HG02623 (cell line): Measurements from ENCODE around the gene TM9SF3.

Experiments
- ATAC-seq: cut with Tn5 transposase; IDR thresholded peaks from one replicate; pipeline ENCODE4 v1.9.1; 2021; ENCODE audit warnings: moderate library complexity; ENCODE audit not compliant: unreplicated experiment

Gene TM9SF3

GRCh38 chr10:96473866-96474265 is 112.9 kb downstream of the TM9SF3 start:
- ATAC-seq, result no peak

- no peak for ATAC-seq
These were observed 116.6 kb downstream of the TM9SF3 start for GRCh38 chr10:96470116-96470743.

- ATAC-seq, result no peak
These were observed 118.0 kb downstream of the TM9SF3 start for GRCh38 chr10:96468845-96469244.
